ENCODE results near the gene SLIRP.

DNA sequence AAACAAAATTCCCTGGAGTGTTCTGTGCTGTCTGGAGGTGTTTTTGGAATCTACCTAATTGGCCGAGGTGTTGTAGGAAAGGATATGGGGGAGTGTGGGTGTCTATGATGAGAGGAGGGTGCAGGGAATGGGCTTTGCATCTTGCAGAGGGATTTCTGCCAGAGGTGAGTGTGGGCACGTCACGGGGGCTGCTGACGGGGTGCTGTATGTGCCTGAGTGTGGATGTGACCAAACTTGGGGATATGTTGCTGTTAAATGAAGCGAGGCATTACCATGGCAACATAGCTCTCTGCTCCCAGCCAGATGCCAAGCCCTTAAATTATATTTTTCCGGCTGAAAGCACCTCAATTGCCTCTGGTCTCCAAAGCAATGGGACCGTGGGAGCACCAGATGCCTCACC is 47.1 kb upstream of the SLIRP start:
- TF ChIP-seq EZH2 (IDR thresholded peaks at IDR 0.05; ENCODE audit: low read length, unreplicated experiment) (no peak), EZH2phosphoT487 (IDR thresholded peaks at IDR 0.05; ENCODE audit: borderline replicate concordance, low read length) (no peak)
- TF ChIP-seq, protein P1, sequence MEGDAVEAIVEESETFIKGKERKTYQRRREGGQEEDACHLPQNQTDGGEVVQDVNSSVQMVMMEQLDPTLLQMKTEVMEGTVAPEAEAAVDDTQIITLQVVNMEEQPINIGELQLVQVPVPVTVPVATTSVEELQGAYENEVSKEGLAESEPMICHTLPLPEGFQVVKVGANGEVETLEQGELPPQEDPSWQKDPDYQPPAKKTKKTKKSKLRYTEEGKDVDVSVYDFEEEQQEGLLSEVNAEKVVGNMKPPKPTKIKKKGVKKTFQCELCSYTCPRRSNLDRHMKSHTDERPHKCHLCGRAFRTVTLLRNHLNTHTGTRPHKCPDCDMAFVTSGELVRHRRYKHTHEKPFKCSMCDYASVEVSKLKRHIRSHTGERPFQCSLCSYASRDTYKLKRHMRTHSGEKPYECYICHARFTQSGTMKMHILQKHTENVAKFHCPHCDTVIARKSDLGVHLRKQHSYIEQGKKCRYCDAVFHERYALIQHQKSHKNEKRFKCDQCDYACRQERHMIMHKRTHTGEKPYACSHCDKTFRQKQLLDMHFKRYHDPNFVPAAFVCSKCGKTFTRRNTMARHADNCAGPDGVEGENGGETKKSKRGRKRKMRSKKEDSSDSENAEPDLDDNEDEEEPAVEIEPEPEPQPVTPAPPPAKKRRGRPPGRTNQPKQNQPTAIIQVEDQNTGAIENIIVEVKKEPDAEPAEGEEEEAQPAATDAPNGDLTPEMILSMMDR (conservative IDR thresholded peaks at IDR 0.05; ENCODE audit: low read depth, low read length) = no peak

All from PC-3 (cell line).